GM12874 (cell line): ENCODE results near the gene RHCG.
A peak's percentile ranks its signal among the peaks of the same experiment; 100 is the strongest.

ENCODE experiments used
- TF ChIP-seq, protein P1 (sequence below): IDR thresholded peaks from 2 replicates; pipeline ENCODE4 v1.5.1; 2011; ENCODE audit warnings: low read depth, mild to moderate bottlenecking, control low read depth, low read length, moderate library complexity; ENCODE audit not compliant: insufficient read depth

Gene RHCG

DNA sequence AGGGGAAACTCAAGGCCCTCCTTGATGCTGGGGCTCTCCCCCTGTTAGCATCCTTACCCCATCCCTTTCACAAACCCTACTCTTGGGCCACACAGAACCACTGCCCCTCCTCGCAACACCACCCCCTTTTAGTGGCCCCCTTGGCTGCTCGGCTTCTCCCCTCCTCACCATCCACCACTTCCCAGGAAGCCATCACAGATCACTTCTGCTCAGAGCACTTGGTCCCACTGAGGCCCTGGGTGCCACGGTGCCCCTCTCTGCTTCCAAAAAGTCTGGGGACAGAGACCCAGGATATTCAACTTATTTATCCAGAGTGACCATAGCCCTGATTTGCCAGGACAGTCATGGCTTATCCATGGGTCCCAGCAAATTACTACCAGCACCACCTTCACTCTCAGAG, 2.4 kb downstream of the RHCG start:
- TF ChIP-seq, protein P1, sequence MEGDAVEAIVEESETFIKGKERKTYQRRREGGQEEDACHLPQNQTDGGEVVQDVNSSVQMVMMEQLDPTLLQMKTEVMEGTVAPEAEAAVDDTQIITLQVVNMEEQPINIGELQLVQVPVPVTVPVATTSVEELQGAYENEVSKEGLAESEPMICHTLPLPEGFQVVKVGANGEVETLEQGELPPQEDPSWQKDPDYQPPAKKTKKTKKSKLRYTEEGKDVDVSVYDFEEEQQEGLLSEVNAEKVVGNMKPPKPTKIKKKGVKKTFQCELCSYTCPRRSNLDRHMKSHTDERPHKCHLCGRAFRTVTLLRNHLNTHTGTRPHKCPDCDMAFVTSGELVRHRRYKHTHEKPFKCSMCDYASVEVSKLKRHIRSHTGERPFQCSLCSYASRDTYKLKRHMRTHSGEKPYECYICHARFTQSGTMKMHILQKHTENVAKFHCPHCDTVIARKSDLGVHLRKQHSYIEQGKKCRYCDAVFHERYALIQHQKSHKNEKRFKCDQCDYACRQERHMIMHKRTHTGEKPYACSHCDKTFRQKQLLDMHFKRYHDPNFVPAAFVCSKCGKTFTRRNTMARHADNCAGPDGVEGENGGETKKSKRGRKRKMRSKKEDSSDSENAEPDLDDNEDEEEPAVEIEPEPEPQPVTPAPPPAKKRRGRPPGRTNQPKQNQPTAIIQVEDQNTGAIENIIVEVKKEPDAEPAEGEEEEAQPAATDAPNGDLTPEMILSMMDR, result no peak

DNA sequence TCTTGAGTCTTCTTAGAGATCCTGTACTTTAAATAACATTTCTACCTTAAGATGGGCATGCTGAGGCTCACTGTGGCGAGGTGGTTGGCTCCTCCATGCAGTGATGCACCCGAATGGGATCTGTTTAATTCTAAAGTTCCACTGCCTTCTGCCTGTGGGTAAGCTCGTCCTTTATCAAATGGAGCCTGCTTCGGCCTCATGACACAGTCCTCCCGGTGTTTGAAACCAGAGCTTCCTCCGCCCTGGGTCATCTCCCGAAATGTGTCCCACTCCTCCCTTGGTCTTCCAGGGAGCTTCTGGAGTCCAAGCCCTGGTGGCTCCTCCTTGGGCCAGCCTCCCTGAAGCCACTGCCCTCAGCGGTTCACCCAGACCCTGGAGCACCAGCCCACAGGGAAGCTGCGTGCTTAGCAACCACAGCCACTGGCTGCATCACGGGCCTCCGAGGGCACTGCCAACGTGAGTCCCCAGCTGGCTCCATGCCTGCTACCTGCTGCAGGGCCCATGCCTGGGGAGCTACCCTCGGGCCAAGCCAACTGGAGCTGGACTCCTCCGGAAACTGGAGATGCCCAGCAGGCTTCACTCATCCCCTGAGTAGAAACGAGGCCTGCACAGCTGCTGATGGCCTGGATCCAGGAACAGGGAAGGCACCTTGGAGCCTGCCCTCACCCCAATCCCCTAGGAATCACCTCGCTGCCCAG, 3.3 kb downstream of the RHCG start:
- TF ChIP-seq, protein P1, result no peak

DNA sequence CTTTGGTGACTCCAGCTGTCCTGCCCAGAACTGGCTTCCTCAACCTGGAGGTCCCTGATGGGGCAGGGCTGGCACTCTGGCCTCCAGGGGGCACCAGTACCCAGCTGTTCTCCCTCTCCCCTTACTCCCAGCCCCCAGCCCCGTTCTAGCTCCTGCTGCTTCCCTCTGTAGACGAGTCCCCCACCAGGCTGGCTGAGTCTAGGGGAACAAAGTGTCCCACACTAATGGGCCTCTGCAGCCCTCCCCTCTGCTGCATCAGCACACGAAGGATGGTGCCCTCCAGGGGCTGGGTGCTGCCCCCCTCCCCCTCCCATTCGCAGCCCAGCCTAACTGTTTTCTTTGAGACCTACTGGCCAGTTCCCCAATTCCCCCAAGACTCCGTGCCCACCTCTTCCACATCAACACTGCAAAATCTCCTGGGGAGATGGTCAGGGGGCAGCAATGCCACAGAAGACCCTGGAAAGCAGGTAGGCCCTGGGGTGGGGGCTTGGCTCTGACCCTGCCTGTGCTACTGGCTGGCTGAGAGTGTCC, 4.2 kb downstream of the RHCG start:
- TF ChIP-seq, protein P1, result peak; percentile 62

DNA sequence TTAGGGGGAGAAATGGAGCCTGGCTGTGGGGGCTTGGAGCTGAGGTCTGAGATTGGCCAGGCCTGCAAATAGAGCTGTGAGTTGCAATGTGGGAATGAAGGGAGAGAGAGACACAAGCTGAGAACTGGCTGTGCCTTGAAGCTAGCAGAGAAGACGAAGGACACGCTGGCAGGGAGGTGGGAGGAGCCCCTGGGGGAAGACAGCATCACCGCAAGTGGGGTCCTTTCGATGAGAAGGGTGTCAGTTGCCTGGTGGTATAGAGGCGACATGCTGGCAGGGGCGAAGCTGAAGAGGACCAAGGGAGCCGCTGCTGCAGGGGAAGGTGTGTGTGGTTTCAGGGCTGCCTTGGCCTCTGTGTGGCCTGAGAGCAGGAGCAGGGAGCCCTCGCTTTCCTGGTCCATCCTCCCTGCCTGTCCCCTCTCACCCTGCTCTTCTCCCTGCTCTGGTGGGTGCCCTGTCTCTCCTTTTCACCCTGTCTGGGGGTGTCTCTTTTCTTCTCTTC, 5.5 kb downstream of the RHCG start:
- TF ChIP-seq, protein P1, result no peak

DNA sequence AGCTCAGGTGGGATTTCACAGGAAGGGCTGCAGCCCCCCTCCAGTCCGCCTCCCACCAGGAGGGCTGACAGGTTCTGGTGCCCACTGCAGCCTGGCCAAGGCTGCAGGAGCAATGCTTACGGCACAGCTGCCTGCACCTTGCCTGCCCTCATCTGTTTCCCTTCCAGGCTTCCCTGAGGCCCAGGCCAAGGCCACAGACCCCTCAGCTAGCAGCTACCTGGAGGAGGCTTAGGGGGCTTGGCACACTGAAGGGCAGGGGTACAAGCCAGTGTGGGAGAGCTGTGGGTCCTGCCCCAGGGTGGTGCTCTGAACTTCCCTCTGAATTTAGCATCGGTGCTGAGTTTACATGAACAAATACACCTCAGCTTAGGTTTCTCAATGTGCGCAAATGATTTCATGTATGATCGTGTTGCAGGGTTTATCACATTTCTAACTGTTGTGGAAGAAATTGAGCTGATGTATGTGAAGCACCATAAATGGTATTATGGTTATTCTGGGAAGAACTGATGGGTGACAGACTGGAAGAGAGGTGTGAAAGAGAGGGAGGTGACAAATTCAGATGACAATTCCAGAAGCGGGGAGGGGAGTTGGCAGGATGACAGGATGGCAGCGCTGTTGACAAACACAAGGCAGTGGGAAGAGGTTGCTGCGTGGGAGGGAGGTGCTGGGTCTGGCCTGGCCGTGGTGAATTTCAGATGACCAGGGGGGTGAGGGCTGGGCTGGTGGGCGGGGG, 6.1 kb downstream of the RHCG start:
- TF ChIP-seq, protein P1, result no peak

DNA sequence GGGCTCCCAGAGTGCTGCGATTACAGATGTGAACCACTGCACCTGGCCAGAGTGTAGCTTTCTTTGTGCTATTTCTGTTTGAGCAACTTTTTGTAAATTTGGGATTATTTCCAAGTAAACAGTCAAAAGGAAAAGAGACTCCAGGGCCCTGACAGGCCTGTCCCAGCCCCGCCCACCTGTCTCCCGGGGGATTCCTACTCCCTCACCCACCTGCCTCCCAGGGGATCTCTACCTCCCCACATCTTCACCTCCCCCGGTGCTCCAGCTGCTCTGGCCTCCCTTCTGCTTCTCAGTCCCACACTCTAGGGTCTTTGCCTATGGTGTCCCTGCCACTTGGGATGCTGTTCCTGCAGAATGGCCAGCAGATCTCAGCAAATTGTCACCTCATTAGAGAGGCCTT, 7.0 kb downstream of the RHCG start:
- TF ChIP-seq, protein P1, result no peak

DNA sequence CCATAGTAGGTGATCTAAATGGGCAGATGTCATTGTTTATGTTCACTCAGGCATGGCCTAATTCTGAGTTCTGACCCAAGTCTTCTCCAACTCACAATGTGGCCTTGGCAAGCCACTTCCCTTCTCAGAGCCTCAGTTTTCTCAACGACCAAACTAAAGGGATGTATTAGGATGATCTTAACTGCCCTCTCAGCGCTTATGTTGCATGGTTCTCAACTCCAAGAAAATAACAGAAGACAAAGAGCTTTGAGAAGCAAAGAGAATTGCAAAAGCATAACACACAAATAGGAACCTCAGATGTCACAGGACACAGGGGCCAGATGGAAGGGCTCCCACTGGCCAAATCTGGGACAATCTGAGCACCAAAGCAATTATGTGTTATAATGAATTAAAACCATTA, 8.6 kb downstream of the RHCG start:
- TF ChIP-seq, protein P1, result no peak
